GM23338 (cell line): Measurements from ENCODE around the gene NRROS. TPM values are rescaled to one million over a fixed set of nuclear protein-coding genes. Genes with fewer than 3 reads are reported as not detected.

Source experiments
- ATAC-seq: fragments of 200-7000 bp; cut with Tn5 transposase; 3 replicates; pipeline ENCODE4 v1.9.1; 2020
- DNase-seq: peaks from one replicate; pipeline ENCODE4 v3.0.0-alpha.2; 2015; ENCODE audit warnings: low spot score
- H2AFZ ChIP-seq: fragments of 200-600 bp; sonication (generic); 2 replicates; pipeline ENCODE4 v1.8.0; 2016; ENCODE audit warnings: antibody characterized with exemption, mild to moderate bottlenecking, moderate library complexity
- H3F3A ChIP-seq: fragments of 200-600 bp; sonication (generic); replicated peaks from 2 replicates; pipeline ENCODE4 v1.8.0; 2017; ENCODE audit warnings: antibody characterized with exemption, mixed run types, low read depth
- H3K27ac ChIP-seq: fragments of 200-600 bp; sonication (generic); 2 replicates; pipeline ENCODE4 v1.6.1; 2016; ENCODE audit warnings: low read depth
- H3K27me3 ChIP-seq: fragments of 200-600 bp; sonication (generic); 2 replicates; pipeline ENCODE4 v1.8.0; 2016; ENCODE audit warnings: mild to moderate bottlenecking, mixed run types, moderate library complexity; ENCODE audit not compliant: insufficient read depth
- H3K36me3 ChIP-seq: fragments of 200-600 bp; sonication (generic); 2 replicates; pipeline ENCODE4 v1.8.0; 2016; ENCODE audit warnings: mild to moderate bottlenecking; ENCODE audit not compliant: insufficient read depth
- H3K4me1 ChIP-seq: fragments of 200-600 bp; sonication (generic); 2 replicates; pipeline ENCODE4 v1.8.0; 2016; ENCODE audit warnings: mild to moderate bottlenecking, moderate library complexity; ENCODE audit not compliant: insufficient read depth
- H3K4me2 ChIP-seq: fragments of 200-600 bp; sonication (generic); 2 replicates; pipeline ENCODE4 v1.7.1; 2017; ENCODE audit warnings: mixed run types
- H3K4me3 ChIP-seq: fragments of 200-600 bp; sonication (generic); 2 replicates; pipeline ENCODE4 v1.6.1; 2016; ENCODE audit warnings: mixed run types
- H3K79me2 ChIP-seq: fragments of 200-600 bp; sonication (generic); replicated peaks from 2 replicates; pipeline ENCODE4 v1.8.0; 2017; ENCODE audit warnings: mild to moderate bottlenecking; ENCODE audit not compliant: insufficient read depth
- H3K9me2 ChIP-seq: fragments of 200-600 bp; sonication (generic); 2 replicates; pipeline ENCODE4 v1.8.0; 2017; ENCODE audit not compliant: insufficient read depth
- H4K20me1 ChIP-seq: fragments of 200-600 bp; sonication (generic); replicated peaks from 2 replicates; pipeline ENCODE4 v1.8.0; 2017; ENCODE audit warnings: mild to moderate bottlenecking; ENCODE audit not compliant: insufficient read depth
- H3K27ac Mint-ChIP-seq: 2 replicates; pipeline ENCODE4 v1.8.0; 2020; ENCODE audit warnings: inconsistent platforms, mild to moderate bottlenecking, moderate library complexity, mixed read lengths
- H3K27me3 Mint-ChIP-seq: 3 replicates; pipeline ENCODE4 v1.8.0; 2022; ENCODE audit warnings: low read depth, mild to moderate bottlenecking, moderate library complexity, mixed read lengths, inconsistent platforms; ENCODE audit not compliant: insufficient read depth, poor library complexity
- H3K36me3 Mint-ChIP-seq: 3 replicates; pipeline ENCODE4 v1.8.0; 2021; ENCODE audit warnings: low read depth, mild to moderate bottlenecking, inconsistent platforms, moderate library complexity, mixed read lengths
- H3K4me1 Mint-ChIP-seq: 3 replicates; pipeline ENCODE4 v1.8.0; 2020; ENCODE audit warnings: mild to moderate bottlenecking, inconsistent platforms, mixed read lengths
- H3K4me3 Mint-ChIP-seq: 3 replicates; pipeline ENCODE4 v1.8.0; 2021; ENCODE audit warnings: moderate library complexity, mild to moderate bottlenecking, inconsistent platforms, mixed read lengths
- H3K9me3 Mint-ChIP-seq: 3 replicates; pipeline ENCODE4 v1.8.0; 2020; ENCODE audit warnings: moderate library complexity, mild to moderate bottlenecking, inconsistent platforms, mixed read lengths
- CREB1 ChIP-seq: fragments of 250-450 bp; sonication (Bioruptor Pico); IDR thresholded peaks from 2 replicates; pipeline ENCODE4 v1.5.0; 2020; ENCODE audit warnings: low read depth, mild to moderate bottlenecking, moderate library complexity
- EZH2 ChIP-seq: fragments of 200-600 bp; sonication (generic); IDR thresholded peaks from one replicate; pipeline ENCODE4 v1.8.0; 2017; ENCODE audit warnings: antibody characterized with exemption, mild to moderate bottlenecking, low read depth; ENCODE audit not compliant: unreplicated experiment
- EZH2phosphoT487 ChIP-seq: fragments of 200-600 bp; sonication (generic); IDR thresholded peaks from one replicate; pipeline ENCODE4 v1.8.1; 2018; ENCODE audit warnings: antibody characterized with exemption; ENCODE audit not compliant: unreplicated experiment
- JUNB ChIP-seq: IDR thresholded peaks from one replicate; pipeline ENCODE4 v1.6.1; 2016; ENCODE audit warnings: antibody characterized with exemption; ENCODE audit not compliant: unreplicated experiment
- NANOG ChIP-seq: IDR thresholded peaks from 2 replicates; pipeline ENCODE4 v1.6.1; 2016; ENCODE audit warnings: antibody characterized with exemption, borderline replicate concordance
- POLR2AphosphoS5 ChIP-seq: IDR thresholded peaks from 2 replicates; pipeline ENCODE4 v1.6.1; 2016; ENCODE audit warnings: antibody characterized with exemption, low read depth
- STAT1 ChIP-seq: IDR thresholded peaks from one replicate; pipeline ENCODE4 v1.6.1; 2016; ENCODE audit warnings: antibody characterized with exemption; ENCODE audit not compliant: unreplicated experiment
- ZNF114 ChIP-seq: fragments of 250-450 bp; sonication (Bioruptor Pico); IDR thresholded peaks from 2 replicates; pipeline ENCODE4 v1.5.0; 2020; ENCODE audit warnings: mild to moderate bottlenecking, moderate library complexity
- ZNF331 ChIP-seq: fragments of 250-450 bp; sonication (Bioruptor Pico); IDR thresholded peaks from 2 replicates; pipeline ENCODE4 v1.5.0; 2020; ENCODE audit warnings: low read depth, mild to moderate bottlenecking, moderate library complexity
- polyA plus RNA-seq: library from polyadenylated mRNA; unstranded; fragments of >200 nt; fragmentation: Nextera tagmentation; extraction: Ambion mirVana; gene quantifications from 2 replicates; pipeline ENCODE4 v1.2.1, GENCODE V29; 2016
- total RNA-seq: library from RNA; depleted of rRNA; stranded (reverse); fragments of >200 nt; shearing (Covaris generic); gene quantifications from 2 replicates; pipeline ENCODE4 v1.2.3, GENCODE V29; 2014
- TF ChIP-seq, protein P1 (sequence below): IDR thresholded peaks from 2 replicates; pipeline ENCODE4 v1.6.1; 2016; ENCODE audit warnings: antibody characterized with exemption
- TF ChIP-seq, protein P2 (sequence below): fragments of 250-450 bp; sonication (Bioruptor Pico); IDR thresholded peaks from 2 replicates; pipeline ENCODE4 v1.5.0; 2020; ENCODE audit warnings: mild to moderate bottlenecking, moderate library complexity
- TF ChIP-seq, protein P3 (sequence below), 2 experiments: fragments of 200-600 bp in 1 of 2; sonication (generic) in 1 of 2; conservative IDR thresholded peaks; 2 replicates each; pipeline versions ENCODE4 v1.5.1 to v1.6.1; 2016 to 2017; ENCODE audit warnings: antibody characterized with exemption in 2 of 2, low read depth in 2 of 2, mild to moderate bottlenecking in 2 of 2, moderate library complexity in 1 of 2
- TF ChIP-seq, protein P4 (sequence below): IDR thresholded peaks from one replicate; pipeline ENCODE4 v1.6.1; 2018; ENCODE audit warnings: antibody characterized with exemption; ENCODE audit not compliant: unreplicated experiment

Gene NRROS
- total and polyA plus RNA-seq, 2 experiments from 2014 or later = 2.3 to 8.5 TPM

DNA sequence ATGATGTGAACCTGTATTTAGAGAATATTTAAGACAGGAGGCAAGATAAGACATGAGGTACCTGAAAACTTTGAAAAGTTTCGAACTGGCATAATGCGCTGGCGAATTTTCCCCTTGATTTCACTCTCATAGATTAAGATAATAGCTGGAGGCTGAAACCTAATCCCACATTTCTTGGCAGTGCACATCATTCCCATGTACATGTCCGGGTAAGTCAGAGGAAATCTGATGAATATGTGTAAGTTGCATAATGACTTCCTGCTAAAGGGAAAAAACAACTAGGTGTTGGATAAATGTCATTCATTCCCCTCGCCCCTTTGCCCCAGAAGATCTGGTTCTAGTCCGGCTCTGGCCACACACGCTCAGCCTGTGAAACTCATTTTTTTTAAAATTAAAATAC lies 69.0 kb downstream of the NRROS start:
- no peak for TF ChIP-seq ZNF114 (CRISPR knock-in tag)
- no peak for TF ChIP-seq NANOG
- no peak for TF ChIP-seq CREB1 (CRISPR knock-in tag)
- TF ChIP-seq POLR2AphosphoS5 = no peak
- TF ChIP-seq STAT1 = no peak
- no peak for TF ChIP-seq JUNB
- TF ChIP-seq, protein P1, sequence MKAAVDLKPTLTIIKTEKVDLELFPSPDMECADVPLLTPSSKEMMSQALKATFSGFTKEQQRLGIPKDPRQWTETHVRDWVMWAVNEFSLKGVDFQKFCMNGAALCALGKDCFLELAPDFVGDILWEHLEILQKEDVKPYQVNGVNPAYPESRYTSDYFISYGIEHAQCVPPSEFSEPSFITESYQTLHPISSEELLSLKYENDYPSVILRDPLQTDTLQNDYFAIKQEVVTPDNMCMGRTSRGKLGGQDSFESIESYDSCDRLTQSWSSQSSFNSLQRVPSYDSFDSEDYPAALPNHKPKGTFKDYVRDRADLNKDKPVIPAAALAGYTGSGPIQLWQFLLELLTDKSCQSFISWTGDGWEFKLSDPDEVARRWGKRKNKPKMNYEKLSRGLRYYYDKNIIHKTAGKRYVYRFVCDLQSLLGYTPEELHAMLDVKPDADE = no peak
- no peak for TF ChIP-seq ZNF331 (CRISPR knock-in tag)
- TF ChIP-seq, protein P2, sequence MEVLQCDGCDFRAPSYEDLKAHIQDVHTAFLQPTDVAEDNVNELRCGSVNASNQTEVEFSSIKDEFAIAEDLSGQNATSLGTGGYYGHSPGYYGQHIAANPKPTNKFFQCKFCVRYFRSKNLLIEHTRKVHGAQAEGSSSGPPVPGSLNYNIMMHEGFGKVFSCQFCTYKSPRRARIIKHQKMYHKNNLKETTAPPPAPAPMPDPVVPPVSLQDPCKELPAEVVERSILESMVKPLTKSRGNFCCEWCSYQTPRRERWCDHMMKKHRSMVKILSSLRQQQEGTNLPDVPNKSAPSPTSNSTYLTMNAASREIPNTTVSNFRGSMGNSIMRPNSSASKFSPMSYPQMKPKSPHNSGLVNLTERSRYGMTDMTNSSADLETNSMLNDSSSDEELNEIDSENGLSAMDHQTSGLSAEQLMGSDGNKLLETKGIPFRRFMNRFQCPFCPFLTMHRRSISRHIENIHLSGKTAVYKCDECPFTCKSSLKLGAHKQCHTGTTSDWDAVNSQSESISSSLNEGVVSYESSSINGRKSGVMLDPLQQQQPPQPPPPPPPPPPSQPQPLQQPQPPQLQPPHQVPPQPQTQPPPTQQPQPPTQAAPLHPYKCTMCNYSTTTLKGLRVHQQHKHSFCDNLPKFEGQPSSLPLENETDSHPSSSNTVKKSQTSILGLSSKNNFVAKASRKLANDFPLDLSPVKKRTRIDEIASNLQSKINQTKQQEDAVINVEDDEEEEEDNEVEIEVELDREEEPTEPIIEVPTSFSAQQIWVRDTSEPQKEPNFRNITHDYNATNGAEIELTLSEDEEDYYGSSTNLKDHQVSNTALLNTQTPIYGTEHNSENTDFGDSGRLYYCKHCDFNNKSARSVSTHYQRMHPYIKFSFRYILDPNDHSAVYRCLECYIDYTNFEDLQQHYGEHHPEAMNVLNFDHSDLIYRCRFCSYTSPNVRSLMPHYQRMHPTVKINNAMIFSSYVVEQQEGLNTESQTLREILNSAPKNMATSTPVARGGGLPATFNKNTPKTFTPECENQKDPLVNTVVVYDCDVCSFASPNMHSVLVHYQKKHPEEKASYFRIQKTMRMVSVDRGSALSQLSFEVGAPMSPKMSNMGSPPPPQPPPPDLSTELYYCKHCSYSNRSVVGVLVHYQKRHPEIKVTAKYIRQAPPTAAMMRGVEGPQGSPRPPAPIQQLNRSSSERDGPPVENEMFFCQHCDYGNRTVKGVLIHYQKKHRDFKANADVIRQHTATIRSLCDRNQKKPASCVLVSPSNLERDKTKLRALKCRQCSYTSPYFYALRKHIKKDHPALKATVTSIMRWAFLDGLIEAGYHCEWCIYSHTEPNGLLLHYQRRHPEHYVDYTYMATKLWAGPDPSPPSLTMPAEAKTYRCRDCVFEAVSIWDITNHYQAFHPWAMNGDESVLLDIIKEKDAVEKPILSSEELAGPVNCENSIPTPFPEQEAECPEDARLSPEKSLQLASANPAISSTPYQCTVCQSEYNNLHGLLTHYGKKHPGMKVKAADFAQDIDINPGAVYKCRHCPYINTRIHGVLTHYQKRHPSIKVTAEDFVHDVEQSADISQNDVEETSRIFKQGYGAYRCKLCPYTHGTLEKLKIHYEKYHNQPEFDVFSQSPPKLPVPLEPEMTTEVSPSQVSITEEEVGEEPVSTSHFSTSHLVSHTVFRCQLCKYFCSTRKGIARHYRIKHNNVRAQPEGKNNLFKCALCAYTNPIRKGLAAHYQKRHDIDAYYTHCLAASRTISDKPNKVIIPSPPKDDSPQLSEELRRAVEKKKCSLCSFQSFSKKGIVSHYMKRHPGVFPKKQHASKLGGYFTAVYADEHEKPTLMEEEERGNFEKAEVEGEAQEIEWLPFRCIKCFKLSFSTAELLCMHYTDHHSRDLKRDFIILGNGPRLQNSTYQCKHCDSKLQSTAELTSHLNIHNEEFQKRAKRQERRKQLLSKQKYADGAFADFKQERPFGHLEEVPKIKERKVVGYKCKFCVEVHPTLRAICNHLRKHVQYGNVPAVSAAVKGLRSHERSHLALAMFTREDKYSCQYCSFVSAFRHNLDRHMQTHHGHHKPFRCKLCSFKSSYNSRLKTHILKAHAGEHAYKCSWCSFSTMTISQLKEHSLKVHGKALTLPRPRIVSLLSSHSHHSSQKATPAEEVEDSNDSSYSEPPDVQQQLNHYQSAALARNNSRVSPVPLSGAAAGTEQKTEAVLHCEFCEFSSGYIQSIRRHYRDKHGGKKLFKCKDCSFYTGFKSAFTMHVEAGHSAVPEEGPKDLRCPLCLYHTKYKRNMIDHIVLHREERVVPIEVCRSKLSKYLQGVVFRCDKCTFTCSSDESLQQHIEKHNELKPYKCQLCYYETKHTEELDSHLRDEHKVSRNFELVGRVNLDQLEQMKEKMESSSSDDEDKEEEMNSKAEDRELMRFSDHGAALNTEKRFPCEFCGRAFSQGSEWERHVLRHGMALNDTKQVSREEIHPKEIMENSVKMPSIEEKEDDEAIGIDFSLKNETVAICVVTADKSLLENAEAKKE (CRISPR knock-in tag) = no peak
- TF ChIP-seq, protein P3, sequence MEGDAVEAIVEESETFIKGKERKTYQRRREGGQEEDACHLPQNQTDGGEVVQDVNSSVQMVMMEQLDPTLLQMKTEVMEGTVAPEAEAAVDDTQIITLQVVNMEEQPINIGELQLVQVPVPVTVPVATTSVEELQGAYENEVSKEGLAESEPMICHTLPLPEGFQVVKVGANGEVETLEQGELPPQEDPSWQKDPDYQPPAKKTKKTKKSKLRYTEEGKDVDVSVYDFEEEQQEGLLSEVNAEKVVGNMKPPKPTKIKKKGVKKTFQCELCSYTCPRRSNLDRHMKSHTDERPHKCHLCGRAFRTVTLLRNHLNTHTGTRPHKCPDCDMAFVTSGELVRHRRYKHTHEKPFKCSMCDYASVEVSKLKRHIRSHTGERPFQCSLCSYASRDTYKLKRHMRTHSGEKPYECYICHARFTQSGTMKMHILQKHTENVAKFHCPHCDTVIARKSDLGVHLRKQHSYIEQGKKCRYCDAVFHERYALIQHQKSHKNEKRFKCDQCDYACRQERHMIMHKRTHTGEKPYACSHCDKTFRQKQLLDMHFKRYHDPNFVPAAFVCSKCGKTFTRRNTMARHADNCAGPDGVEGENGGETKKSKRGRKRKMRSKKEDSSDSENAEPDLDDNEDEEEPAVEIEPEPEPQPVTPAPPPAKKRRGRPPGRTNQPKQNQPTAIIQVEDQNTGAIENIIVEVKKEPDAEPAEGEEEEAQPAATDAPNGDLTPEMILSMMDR (conservative IDR thresholded peaks at IDR 0.05; ENCODE audit: low read depth in 2 of 2) = no peak
- no peak for TF ChIP-seq EZH2
- TF ChIP-seq, protein P4, sequence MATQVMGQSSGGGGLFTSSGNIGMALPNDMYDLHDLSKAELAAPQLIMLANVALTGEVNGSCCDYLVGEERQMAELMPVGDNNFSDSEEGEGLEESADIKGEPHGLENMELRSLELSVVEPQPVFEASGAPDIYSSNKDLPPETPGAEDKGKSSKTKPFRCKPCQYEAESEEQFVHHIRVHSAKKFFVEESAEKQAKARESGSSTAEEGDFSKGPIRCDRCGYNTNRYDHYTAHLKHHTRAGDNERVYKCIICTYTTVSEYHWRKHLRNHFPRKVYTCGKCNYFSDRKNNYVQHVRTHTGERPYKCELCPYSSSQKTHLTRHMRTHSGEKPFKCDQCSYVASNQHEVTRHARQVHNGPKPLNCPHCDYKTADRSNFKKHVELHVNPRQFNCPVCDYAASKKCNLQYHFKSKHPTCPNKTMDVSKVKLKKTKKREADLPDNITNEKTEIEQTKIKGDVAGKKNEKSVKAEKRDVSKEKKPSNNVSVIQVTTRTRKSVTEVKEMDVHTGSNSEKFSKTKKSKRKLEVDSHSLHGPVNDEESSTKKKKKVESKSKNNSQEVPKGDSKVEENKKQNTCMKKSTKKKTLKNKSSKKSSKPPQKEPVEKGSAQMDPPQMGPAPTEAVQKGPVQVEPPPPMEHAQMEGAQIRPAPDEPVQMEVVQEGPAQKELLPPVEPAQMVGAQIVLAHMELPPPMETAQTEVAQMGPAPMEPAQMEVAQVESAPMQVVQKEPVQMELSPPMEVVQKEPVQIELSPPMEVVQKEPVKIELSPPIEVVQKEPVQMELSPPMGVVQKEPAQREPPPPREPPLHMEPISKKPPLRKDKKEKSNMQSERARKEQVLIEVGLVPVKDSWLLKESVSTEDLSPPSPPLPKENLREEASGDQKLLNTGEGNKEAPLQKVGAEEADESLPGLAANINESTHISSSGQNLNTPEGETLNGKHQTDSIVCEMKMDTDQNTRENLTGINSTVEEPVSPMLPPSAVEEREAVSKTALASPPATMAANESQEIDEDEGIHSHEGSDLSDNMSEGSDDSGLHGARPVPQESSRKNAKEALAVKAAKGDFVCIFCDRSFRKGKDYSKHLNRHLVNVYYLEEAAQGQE = no peak
- TF ChIP-seq EZH2phosphoT487 = no peak

More for the DNA sequence above, 69.0 kb downstream of the NRROS start:
- H3K4me3 ChIP-seq = no peak overlapping the region
- H3F3A ChIP-seq = peaks cover 11% of the 10 kb centered on the region; the same call in 1 of the 2 replicates
- H3K27ac ChIP-seq = no peak overlapping the region
- no peaks in the 10 kb centered on the region; the same call in 1 of the 2 replicates for H3K79me2 ChIP-seq
- DNase-seq (no peak), ATAC-seq (no peak)
- H2AFZ ChIP-seq = no peak overlapping the region
- H3K36me3 ChIP-seq = no peaks in the 10 kb centered on the region
- no peaks in the 10 kb centered on the region; the same call in 1 of the 2 replicates for H4K20me1 ChIP-seq
- H3K27me3 ChIP-seq = peaks cover 14% of the 10 kb centered on the region; the same call in 1 of the 2 replicates
- no peaks in the 10 kb centered on the region for H3K36me3 Mint-ChIP-seq
- H3K27ac Mint-ChIP-seq = no peak overlapping the region
- no peak overlapping the region for H3K4me2 ChIP-seq
- no peaks in the 10 kb centered on the region for H3K9me3 Mint-ChIP-seq
- H3K4me3 Mint-ChIP-seq = no peak overlapping the region
- peaks cover 8% of the 10 kb centered on the region for H3K27me3 Mint-ChIP-seq
- H3K4me1 Mint-ChIP-seq = peaks cover 4% of the 10 kb centered on the region
- H3K9me2 ChIP-seq = no peaks in the 10 kb centered on the region
- no peaks in the 10 kb centered on the region; the same call in 1 of the 2 replicates for H3K4me1 ChIP-seq
